WTC11 (cell line): Measurements from ENCODE around the gene KDM3B. TPM values are rescaled to one million over a fixed set of nuclear protein-coding genes. Genes with fewer than 3 reads are reported as not detected.

Experiments used
- ATAC-seq: fragments of 200-7000 bp; cut with Tn5 transposase; 2 replicates; pipeline ENCODE4 v1.10.0; 2021; ENCODE audit warnings: mild to moderate bottlenecking, moderate library complexity
- CTCF ChIA-PET: fragments of 300-600 bp; sonication (Branson Sonifier 250); formaldehyde crosslinking; loops from one replicate; lab custom pipeline; 2021; ENCODE audit warnings: antibody characterized with exemption; lab: Charles Lee
- POLR2A ChIA-PET: fragments of 350-600 bp; sonication (Branson Sonifier 250); formaldehyde crosslinking; loops from one replicate; lab custom pipeline; 2021; ENCODE audit warnings: antibody characterized with exemption; lab: Charles Lee
- DNase-seq: peaks from one replicate; pipeline ENCODE4 v3.0.0; 2021; ENCODE audit warnings: low spot score
- H3K27ac Mint-ChIP-seq: 2 replicates; pipeline ENCODE4 v1.8.0; 2021; ENCODE audit warnings: mixed read lengths
- H3K27me3 Mint-ChIP-seq: 2 replicates; pipeline ENCODE4 v1.8.0; 2021; ENCODE audit warnings: low read depth, mild to moderate bottlenecking, moderate library complexity, mixed read lengths
- H3K36me3 Mint-ChIP-seq: 2 replicates; pipeline ENCODE4 v1.8.0; 2021; ENCODE audit warnings: mixed read lengths
- H3K4me1 Mint-ChIP-seq: 2 replicates; pipeline ENCODE4 v1.8.0; 2022; ENCODE audit warnings: mixed read lengths
- H3K4me3 Mint-ChIP-seq: 2 replicates; pipeline ENCODE4 v1.8.0; 2021; ENCODE audit warnings: mild to moderate bottlenecking, moderate library complexity, mixed read lengths
- H3K9me3 Mint-ChIP-seq: 2 replicates; pipeline ENCODE4 v1.8.0; 2021; ENCODE audit warnings: mixed read lengths
- ATF6 ChIP-seq: sonication (generic); formaldehyde crosslinking; IDR thresholded peaks from 2 replicates; pipeline ENCODE4 v1.8.1; 2023; ENCODE audit warnings: mild to moderate bottlenecking, missing genetic modification reagents
- EMX1 ChIP-seq: fragments of 250-450 bp; sonication (Bioruptor Pico); IDR thresholded peaks from 2 replicates; pipeline ENCODE4 v1.8.0; 2021; ENCODE audit warnings: mild to moderate bottlenecking
- ESRRA ChIP-seq: sonication (generic); formaldehyde crosslinking; IDR thresholded peaks from 2 replicates; pipeline ENCODE4 v1.8.1; 2022; ENCODE audit warnings: mild to moderate bottlenecking, missing genetic modification reagents, borderline replicate concordance
- GTF2I ChIP-seq: fragments of 250-450 bp; sonication (Bioruptor Pico); conservative IDR thresholded peaks from 2 replicates; pipeline ENCODE4 v1.4.0; 2021; ENCODE audit warnings: mild to moderate bottlenecking
- KAT7 ChIP-seq: sonication (generic); formaldehyde crosslinking; IDR thresholded peaks from 2 replicates; pipeline ENCODE4 v1.8.1; 2023; ENCODE audit warnings: missing genetic modification reagents, mild to moderate bottlenecking, borderline replicate concordance
- NFE2L1 ChIP-seq: sonication (generic); formaldehyde crosslinking; IDR thresholded peaks from 2 replicates; pipeline ENCODE4 v1.8.1; 2023; ENCODE audit warnings: missing genetic modification reagents
- NFYB ChIP-seq: sonication (generic); formaldehyde crosslinking; conservative IDR thresholded peaks from 2 replicates; pipeline ENCODE4 v1.8.0; 2022; ENCODE audit warnings: low read depth, missing genetic modification reagents
- PRDM15 ChIP-seq: sonication (generic); formaldehyde crosslinking; IDR thresholded peaks from 2 replicates; pipeline ENCODE4 v1.8.0; 2022; ENCODE audit warnings: missing genetic modification reagents
- PRRX2 ChIP-seq: fragments of 250-450 bp; sonication (Bioruptor Pico); IDR thresholded peaks from 2 replicates; pipeline ENCODE4 v1.8.0; 2021; ENCODE audit warnings: mild to moderate bottlenecking
- SMAD3 ChIP-seq: sonication (generic); formaldehyde crosslinking; IDR thresholded peaks from 2 replicates; pipeline ENCODE4 v1.8.0; 2022; ENCODE audit warnings: missing genetic modification reagents, mild to moderate bottlenecking, borderline replicate concordance
- USF2 ChIP-seq: sonication (generic); formaldehyde crosslinking; IDR thresholded peaks from 2 replicates; pipeline ENCODE4 v1.8.1; 2023; ENCODE audit warnings: mild to moderate bottlenecking, missing genetic modification reagents, moderate library complexity
- ZNF138 ChIP-seq: sonication (generic); formaldehyde crosslinking; conservative IDR thresholded peaks from 2 replicates; pipeline ENCODE4 v1.8.1; 2022; ENCODE audit warnings: mild to moderate bottlenecking, moderate library complexity, missing genetic modification reagents
- ZNF416 ChIP-seq: fragments of 250-450 bp; sonication (Bioruptor Pico); IDR thresholded peaks from 2 replicates; pipeline ENCODE4 v1.9.0; 2021; ENCODE audit warnings: mild to moderate bottlenecking, inconsistent platforms
- ZNF423 ChIP-seq: fragments of 250-450 bp; sonication (Bioruptor Pico); IDR thresholded peaks from 2 replicates; pipeline ENCODE4 v2.1.2; 2022; ENCODE audit warnings: mild to moderate bottlenecking, moderate library complexity
- total RNA-seq: library from RNA; stranded (reverse); gene quantifications from 3 replicates; pipeline ENCODE4 v1.2.3, GENCODE V29; 2021
- TF ChIP-seq, protein P1 (sequence below): fragments of 250-450 bp; sonication (Bioruptor Pico); IDR thresholded peaks from 2 replicates; pipeline ENCODE4 v1.8.0; 2021; ENCODE audit warnings: mild to moderate bottlenecking
- TF ChIP-seq, protein P2 (sequence below): sonication (generic); formaldehyde crosslinking; IDR thresholded peaks from 2 replicates; pipeline ENCODE4 v1.8.0; 2023; ENCODE audit warnings: mild to moderate bottlenecking, missing genetic modification reagents
- TF ChIP-seq, protein P3 (sequence below): fragments of 250-450 bp; sonication (Bioruptor Pico); IDR thresholded peaks from 2 replicates; pipeline ENCODE4 v1.9.0; 2021; ENCODE audit warnings: mild to moderate bottlenecking
- TF ChIP-seq, protein P4 (sequence below): sonication (generic); formaldehyde crosslinking; conservative IDR thresholded peaks from 2 replicates; pipeline ENCODE4 v1.8.1; 2023; ENCODE audit warnings: mild to moderate bottlenecking, low read depth, missing genetic modification reagents, moderate library complexity

Gene KDM3B
- total RNA-seq, 1 experiment from 2014 or later: 87.9 TPM

- TF ChIP-seq USF2 (CRISPR knock-in tag) (no peak), NFE2L1 (no peak), SMAD3 (no peak)
Measured at GRCh38 chr5:138425079-138425478, 72.6 kb downstream of the KDM3B start (continued).

- CTCF ChIA-PET: no interaction called here
- H3K36me3 Mint-ChIP-seq: peaks cover 45% of the 10 kb centered on the region
- no peak overlapping the region; the same call in 1 of the 2 replicates for H3K27ac Mint-ChIP-seq
- no peaks in the 10 kb centered on the region for H3K9me3 Mint-ChIP-seq
- H3K4me1 Mint-ChIP-seq: peaks cover 19% of the 10 kb centered on the region
- no peaks in the 10 kb centered on the region for H3K27me3 Mint-ChIP-seq
- DNase-seq: no peak
- no peak for ATAC-seq
- POLR2A ChIA-PET: no interaction called here
- no peak overlapping the region for H3K4me3 Mint-ChIP-seq
- TF ChIP-seq PRRX2 (CRISPR knock-in tag) (no peak), ZNF138 (no peak), NFYB (CRISPR knock-in tag) (no peak), ESRRA (CRISPR knock-in tag) (no peak), KAT7 (no peak), EMX1 (CRISPR knock-in tag) (no peak), ZNF416 (CRISPR knock-in tag) (no peak), ZNF423 (no peak), PRDM15 (CRISPR knock-in tag) (no peak), NFE2L1 (no peak), GTF2I (CRISPR knock-in tag) (no peak), ATF6 (CRISPR knock-in tag) (no peak)
- TF ChIP-seq, protein P1, sequence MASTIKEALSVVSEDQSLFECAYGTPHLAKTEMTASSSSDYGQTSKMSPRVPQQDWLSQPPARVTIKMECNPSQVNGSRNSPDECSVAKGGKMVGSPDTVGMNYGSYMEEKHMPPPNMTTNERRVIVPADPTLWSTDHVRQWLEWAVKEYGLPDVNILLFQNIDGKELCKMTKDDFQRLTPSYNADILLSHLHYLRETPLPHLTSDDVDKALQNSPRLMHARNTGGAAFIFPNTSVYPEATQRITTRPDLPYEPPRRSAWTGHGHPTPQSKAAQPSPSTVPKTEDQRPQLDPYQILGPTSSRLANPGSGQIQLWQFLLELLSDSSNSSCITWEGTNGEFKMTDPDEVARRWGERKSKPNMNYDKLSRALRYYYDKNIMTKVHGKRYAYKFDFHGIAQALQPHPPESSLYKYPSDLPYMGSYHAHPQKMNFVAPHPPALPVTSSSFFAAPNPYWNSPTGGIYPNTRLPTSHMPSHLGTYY (CRISPR knock-in tag): no peak
- TF ChIP-seq, protein P2, sequence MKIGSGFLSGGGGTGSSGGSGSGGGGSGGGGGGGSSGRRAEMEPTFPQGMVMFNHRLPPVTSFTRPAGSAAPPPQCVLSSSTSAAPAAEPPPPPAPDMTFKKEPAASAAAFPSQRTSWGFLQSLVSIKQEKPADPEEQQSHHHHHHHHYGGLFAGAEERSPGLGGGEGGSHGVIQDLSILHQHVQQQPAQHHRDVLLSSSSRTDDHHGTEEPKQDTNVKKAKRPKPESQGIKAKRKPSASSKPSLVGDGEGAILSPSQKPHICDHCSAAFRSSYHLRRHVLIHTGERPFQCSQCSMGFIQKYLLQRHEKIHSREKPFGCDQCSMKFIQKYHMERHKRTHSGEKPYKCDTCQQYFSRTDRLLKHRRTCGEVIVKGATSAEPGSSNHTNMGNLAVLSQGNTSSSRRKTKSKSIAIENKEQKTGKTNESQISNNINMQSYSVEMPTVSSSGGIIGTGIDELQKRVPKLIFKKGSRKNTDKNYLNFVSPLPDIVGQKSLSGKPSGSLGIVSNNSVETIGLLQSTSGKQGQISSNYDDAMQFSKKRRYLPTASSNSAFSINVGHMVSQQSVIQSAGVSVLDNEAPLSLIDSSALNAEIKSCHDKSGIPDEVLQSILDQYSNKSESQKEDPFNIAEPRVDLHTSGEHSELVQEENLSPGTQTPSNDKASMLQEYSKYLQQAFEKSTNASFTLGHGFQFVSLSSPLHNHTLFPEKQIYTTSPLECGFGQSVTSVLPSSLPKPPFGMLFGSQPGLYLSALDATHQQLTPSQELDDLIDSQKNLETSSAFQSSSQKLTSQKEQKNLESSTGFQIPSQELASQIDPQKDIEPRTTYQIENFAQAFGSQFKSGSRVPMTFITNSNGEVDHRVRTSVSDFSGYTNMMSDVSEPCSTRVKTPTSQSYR: no peak
- TF ChIP-seq, protein P3, sequence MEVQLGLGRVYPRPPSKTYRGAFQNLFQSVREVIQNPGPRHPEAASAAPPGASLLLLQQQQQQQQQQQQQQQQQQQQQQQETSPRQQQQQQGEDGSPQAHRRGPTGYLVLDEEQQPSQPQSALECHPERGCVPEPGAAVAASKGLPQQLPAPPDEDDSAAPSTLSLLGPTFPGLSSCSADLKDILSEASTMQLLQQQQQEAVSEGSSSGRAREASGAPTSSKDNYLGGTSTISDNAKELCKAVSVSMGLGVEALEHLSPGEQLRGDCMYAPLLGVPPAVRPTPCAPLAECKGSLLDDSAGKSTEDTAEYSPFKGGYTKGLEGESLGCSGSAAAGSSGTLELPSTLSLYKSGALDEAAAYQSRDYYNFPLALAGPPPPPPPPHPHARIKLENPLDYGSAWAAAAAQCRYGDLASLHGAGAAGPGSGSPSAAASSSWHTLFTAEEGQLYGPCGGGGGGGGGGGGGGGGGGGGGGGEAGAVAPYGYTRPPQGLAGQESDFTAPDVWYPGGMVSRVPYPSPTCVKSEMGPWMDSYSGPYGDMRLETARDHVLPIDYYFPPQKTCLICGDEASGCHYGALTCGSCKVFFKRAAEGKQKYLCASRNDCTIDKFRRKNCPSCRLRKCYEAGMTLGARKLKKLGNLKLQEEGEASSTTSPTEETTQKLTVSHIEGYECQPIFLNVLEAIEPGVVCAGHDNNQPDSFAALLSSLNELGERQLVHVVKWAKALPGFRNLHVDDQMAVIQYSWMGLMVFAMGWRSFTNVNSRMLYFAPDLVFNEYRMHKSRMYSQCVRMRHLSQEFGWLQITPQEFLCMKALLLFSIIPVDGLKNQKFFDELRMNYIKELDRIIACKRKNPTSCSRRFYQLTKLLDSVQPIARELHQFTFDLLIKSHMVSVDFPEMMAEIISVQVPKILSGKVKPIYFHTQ: no peak
- TF ChIP-seq, protein P4, sequence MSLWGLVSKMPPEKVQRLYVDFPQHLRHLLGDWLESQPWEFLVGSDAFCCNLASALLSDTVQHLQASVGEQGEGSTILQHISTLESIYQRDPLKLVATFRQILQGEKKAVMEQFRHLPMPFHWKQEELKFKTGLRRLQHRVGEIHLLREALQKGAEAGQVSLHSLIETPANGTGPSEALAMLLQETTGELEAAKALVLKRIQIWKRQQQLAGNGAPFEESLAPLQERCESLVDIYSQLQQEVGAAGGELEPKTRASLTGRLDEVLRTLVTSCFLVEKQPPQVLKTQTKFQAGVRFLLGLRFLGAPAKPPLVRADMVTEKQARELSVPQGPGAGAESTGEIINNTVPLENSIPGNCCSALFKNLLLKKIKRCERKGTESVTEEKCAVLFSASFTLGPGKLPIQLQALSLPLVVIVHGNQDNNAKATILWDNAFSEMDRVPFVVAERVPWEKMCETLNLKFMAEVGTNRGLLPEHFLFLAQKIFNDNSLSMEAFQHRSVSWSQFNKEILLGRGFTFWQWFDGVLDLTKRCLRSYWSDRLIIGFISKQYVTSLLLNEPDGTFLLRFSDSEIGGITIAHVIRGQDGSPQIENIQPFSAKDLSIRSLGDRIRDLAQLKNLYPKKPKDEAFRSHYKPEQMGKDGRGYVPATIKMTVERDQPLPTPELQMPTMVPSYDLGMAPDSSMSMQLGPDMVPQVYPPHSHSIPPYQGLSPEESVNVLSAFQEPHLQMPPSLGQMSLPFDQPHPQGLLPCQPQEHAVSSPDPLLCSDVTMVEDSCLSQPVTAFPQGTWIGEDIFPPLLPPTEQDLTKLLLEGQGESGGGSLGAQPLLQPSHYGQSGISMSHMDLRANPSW (CRISPR knock-in tag): no peak
Measured at GRCh38 chr5:138435943-138436342, 83.5 kb downstream of the KDM3B start.
